AG09319 (cell line): ENCODE measurements around the gene TIMMDC1.
"Not testable (repeated sequence)": the region's sequence is repeated elsewhere in the genome, so short reads cannot be mapped to it uniquely, and the experiment has no call there.

Source experiments
- DNase-seq: peaks from one replicate; pipeline ENCODE4 v3.0.0-alpha.2; 2010; ENCODE audit warnings: low read depth; ENCODE audit errors: extremely low read depth
- TF ChIP-seq, protein P1 (sequence below): IDR thresholded peaks from 2 replicates; pipeline ENCODE4 v1.5.1; 2011; ENCODE audit warnings: low read depth, mild to moderate bottlenecking, inconsistent platforms, low read length, moderate library complexity

TIMMDC1 gene

DNA sequence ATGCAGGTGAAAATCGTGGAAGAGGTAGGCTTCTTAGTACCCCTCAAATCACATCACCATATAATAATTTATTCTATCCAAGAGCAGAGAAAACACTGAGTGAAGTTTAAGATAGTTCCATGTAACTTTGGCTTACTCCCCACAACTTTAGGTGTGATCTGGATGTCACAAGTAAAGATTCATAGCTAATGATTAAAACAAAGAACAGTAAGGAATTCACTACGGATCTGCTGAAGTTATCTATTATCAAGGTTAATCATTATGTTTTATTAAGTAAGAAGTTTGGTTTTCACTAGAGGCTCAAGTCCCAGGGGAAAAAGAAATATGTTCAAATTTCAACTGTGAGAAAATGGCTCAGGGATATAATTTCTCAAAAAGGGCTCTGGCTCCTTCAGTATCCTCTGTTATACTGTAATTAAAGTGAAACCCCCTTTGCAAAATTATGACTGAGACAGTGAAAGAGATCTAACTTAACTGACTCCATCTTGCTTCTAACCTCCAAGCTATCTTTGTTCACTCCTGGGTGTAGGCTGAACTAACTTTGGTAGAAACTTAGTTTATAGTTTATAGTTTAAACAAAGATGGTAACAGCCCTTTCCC, 43.9 kb downstream of the TIMMDC1 start:
- no peak for DNase-seq
- TF ChIP-seq, protein P1, sequence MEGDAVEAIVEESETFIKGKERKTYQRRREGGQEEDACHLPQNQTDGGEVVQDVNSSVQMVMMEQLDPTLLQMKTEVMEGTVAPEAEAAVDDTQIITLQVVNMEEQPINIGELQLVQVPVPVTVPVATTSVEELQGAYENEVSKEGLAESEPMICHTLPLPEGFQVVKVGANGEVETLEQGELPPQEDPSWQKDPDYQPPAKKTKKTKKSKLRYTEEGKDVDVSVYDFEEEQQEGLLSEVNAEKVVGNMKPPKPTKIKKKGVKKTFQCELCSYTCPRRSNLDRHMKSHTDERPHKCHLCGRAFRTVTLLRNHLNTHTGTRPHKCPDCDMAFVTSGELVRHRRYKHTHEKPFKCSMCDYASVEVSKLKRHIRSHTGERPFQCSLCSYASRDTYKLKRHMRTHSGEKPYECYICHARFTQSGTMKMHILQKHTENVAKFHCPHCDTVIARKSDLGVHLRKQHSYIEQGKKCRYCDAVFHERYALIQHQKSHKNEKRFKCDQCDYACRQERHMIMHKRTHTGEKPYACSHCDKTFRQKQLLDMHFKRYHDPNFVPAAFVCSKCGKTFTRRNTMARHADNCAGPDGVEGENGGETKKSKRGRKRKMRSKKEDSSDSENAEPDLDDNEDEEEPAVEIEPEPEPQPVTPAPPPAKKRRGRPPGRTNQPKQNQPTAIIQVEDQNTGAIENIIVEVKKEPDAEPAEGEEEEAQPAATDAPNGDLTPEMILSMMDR: no peak

DNA sequence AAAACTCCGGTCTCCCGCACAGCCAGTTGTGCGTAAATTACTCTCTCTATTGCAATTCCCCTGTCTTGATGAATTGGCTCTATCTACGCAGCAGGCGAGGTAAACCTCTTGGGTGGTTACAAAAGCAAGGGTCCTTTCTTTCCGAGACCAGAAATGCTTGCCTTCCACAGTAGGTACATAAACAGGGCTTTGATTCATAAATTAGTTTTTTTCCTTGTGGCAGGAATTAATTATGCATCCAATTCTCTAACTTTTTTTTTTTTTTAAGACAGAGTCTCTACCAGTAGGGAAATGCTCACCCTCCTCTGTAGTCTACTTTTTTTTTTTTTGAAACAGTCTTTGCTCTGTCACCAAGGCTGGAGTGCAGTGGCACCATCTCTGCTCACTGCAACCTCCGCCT, 44.8 kb downstream of the TIMMDC1 start:
- TF ChIP-seq, protein P1: no peak
- DNase-seq: no peak

DNA sequence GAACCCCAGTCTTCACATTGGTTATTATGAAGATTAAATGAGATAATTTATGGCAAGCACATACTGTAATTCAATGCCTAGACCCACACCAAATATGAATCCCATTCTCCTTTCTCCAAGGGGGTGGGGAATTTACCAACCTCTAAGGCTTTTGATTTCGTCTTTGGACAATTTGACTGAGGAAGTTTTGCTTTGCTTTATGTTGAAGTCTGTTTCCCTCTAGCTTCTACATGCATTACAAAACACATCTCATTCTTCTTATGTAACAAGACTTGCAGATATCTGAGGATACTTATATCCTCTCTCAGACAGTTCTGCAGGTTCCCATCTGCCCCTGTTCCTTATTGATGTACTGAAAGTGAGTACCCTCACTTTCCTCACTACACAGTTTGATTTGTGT, 48.9 kb downstream of the TIMMDC1 start:
- DNase-seq: no peak
- TF ChIP-seq, protein P1: no peak

DNA sequence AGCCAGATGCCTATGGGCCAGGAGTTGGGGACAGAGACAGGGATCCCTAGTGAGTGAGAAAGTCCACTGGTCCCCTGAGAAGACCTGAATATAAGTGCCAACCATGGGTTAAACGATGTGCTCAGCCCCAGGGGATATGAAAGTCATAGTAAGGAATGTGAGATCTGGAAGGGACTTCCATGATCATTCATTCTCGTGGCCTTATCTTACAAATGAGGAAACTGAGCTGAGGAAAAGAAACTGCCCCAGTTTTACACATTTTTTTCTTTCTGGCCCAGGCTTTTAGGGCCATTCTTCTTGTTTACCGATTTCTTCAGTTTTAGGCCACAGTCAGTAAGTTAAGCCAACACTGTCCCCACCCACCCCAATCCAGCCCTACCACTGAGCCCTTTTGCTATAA, 50.0 kb downstream of the TIMMDC1 start:
- DNase-seq: no peak
- TF ChIP-seq, protein P1: no peak

DNA sequence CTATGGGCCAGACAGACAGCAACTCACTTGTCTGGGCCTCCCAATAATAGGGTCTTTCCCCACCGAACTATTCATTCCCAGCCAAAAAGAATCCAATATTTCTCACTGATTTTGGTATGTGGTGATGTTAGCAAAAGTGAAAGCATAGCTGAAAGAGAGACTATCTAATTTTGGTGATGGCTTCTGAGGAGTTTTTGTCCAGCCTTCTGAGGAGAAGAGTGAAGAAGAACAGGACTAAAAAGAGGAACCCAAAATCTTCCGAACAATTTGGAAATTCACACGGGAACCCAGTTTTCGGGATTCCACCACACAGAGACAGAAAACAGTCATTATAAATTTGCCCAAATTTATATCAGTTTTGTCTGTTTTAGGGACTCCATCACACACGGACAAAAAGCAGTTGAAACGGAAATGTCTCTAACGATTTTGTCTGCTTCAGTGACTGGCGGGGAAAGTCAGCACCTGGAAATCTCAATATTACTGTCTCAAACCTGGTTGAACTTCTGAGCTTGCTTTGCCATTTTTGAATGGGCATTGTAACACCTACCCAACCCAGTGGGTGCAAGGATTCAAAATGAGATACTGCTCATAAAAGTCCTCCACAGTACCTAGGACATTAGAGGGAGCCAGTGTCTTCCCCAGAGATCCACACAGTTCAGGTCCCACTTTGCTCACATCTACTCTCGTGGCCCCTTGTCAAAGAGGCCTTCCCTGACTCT, 52.0 kb downstream of the TIMMDC1 start:
- TF ChIP-seq, protein P1: no peak
- no peak for DNase-seq

DNA sequence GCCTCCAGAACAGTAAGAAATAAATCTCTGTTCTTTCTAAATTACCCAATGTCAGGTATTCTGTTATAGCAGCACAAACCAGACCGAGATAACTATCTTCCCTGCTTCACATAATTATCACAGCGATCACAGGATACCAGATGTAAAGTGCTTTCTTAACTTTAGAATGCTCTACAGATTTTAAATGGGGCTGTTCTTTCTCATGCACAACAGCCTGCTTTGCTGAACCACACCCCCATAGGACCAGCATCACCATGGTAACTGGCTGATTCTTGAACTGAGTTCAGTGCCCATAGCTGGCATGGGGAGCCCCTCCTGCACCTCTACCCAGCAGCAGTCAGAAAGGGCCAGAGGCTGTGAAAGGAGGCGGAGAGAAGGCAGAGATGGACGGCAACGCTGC, 53.3 kb downstream of the TIMMDC1 start:
- DNase-seq: no peak
- TF ChIP-seq, protein P1: no peak

DNA sequence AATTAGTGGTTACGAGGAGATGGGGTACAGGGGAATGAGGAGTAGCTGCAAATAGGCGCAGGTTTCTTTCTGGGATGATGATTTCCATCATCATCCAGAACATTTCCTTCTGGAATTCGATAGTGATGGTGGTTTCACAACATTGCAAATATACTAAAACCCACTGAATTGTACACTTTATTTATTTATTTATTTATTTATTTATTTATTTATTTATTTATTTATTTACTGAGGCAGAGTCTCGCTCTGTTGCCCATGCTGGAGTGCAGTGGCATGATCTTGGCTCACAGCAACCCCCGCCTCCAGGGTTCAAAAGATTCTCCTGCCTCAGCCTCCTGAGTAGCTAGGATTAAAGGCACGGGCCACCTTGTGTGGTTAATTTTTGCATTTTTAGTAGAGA, 54.6 kb downstream of the TIMMDC1 start:
- DNase-seq: not testable (repeated sequence)
